GM18502 (cell line): ENCODE data around the gene LRP5.

Source experiments
- ATAC-seq: cut with Tn5 transposase; IDR thresholded peaks from one replicate; pipeline ENCODE4 v1.9.1; 2021; ENCODE audit warnings: mild to moderate bottlenecking; ENCODE audit not compliant: unreplicated experiment, poor library complexity

The LRP5 gene

DNA sequence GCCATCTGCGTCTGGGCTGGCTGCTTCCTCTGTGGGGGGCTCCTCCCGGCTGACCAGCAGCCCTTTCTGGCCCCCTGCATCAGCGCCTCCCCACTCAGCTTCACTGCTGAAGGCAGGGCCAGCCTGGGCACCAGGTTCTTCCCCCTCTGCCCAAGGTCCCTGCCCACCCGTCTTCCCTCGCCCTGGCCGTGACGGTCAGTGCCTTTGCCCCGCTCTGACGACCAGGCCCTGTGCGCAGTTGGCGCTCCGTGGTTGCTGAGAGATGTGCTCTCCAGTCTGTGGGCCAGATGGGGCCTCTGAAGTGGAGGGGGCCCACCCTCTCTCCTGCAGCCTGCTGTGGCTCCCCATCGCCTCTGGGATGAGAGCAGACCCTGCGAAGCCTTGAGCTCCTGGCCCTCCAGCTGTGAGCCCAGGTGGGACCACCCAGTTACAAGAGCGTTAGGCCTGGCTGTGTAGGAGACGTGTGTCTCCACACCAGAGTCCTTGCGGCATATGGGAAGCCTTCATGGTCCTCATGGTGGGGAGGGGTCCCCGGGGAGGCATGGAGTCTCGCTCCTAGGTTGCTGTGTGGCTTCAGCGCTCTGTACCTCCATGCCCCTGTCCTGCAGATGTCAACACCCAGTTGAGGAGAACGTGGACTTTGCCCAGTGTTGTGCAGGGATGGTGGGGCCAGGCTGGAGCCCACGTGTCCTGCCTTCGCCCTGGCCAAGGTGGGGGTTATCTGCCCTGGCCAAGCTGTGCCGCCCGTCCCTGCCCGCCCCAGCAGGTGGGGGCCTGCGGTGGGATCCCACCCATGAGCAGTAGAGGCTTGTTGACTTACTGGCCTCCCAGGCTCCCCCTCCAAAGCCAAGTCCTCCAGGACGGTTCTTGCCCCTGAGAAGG is 14.2 kb downstream of the LRP5 start:
- ATAC-seq, result no peak

DNA sequence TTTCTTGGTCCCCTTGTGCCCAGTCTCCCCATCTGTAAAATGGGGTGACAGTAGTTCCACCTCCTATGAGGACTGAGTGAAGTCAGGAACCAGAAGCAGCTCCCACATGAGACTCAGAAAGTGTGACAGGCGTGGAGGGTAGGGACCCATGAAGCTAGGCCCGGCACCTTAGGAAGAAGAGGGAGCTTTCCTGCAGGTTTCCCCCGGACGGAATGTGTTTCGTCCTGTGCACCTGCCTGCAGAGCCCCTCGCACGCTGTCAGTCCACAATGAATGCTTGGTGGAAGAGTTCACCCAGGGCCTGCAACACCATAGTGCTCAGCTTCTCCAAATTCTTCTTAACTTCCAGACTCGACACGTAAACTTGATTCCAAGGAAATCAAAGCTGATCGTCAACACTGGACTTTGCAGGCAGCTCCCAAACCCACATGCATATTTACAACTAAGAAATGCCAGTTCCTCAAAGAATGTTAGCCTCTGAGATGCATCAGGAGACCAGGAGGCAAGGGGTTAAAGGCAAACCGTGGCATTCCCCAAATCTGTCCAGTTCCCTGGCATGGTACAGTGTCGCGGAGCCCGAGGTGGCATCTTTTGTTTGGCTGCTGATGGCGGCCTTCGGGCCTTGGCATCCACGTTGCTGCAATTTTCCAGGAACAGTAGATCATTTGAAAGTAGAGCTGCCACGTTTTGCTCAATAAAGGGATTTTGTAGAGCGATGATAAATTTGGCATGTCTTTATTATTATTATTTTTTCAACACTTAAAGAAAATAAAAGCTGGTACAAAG is 15.4 kb downstream of the LRP5 start:
- ATAC-seq, result no peak

DNA sequence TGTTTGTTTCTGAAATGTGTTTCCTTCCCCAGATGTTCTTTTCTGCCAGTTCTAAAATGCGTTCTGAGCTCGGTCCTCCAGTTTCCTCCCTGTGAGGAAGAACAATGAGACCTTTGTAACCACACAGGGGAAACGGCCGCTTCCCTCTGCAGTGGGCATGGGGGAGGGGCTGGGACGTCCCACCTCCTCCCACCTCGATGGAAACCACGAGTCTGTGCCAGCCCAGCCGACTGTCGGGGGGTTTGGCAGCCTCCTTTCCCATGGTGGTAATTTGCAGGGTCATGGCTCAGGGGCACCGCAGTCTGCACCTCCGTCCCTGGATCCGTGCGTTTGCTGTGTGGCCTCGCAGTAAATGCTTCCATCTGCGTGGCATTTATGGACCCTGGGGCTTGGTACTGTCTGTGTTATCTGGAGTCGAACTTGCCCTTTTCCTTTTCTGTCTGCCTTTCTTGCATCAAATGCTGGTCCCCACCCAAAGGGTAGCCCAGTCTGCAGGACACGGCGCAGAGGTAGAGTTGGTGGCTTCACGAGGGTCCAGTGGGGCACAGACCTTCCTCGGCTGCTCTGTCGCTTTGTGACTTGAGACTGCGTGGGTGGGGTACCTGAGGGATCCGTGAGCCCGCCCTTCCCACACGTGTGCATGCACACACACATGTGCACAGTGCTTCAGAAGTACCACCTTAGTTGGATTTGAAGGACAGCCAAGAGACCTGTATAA is 16.1 kb downstream of the LRP5 start:
- ATAC-seq, result no peak

DNA sequence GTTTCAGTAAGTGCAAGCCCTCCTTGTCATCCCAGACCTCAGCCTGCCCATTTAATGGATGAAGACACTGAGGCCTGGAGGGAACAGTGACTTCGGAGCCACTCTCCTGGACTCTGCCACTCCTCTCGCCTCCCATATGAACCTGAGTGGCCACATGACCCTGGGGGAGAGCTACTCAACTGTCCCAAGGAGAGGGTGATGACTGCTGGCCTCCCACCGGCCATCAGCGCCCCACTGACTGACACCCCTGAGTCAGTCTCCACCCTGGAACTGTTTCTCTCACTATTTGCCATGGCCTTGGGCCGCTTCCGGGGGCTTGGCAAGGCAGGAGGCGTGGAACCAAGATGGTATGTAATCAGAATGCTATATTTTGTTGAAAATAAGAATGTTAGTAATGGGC is 17.1 kb downstream of the LRP5 start:
- no peak for ATAC-seq

DNA sequence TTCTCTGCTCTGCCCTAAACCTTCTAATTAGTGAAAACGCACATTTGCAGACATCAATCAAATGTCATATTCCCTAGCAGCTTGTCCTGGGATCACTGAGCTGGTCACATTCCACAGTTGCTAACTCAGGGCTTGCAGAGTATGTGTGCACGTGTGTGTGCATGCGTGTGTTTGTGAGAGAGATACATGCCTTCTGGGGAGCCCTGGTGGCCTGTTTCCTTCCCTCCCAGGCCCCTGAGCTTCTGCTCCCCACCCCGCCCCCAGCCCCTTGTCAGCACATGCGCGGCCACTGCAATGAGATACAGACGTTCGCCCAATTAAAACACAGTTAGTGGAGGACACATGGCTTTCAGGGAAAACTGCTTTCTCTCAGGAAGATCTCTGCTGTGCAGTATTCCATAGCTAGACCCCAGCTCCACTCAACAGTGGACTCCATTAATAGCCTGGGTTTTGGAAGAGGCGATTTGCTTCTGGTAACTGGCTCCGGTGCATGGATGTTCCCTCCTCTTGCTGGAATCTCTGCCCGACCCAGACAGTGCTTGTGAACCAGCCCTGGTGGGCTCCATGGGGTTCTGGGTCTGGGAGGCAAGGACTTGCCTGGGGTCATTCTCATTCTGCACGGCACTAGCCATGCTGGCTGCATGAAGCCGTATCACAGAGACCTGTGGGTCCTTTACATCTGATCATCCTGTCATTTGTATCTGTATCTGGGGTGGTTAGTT is 17.7 kb downstream of the LRP5 start:
- no peak for ATAC-seq

DNA sequence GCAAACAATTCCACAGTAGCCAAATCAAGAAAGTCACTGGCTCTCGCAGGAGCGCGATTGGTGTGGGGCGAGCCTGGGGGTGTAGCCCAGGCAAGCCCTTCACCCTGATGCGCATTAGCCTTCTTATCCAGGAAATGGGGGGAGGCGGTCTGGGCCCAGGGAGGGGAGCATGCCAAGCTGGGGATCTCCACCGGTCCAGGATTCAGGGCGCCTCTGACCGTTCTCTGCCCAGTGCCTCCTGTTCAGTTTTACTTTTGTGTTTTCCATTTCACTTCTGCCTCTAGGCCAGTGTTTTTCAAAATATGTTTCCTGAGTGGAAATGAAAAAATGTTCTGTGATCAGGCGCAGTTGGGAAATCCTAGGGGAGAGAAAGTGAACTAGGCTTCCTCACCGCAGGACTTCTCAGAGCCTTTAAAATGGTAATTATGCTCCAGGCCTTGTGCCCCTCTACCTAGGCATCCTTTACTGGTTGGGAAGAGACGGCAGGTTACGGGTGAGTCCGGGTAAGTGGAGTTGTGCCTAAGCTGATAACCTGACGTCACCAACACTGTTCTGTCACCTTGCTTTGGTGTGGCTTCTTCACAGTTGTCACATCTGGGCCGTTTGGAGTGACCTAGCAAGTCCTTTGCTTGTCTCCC is 18.4 kb downstream of the LRP5 start:
- ATAC-seq, result no peak

DNA sequence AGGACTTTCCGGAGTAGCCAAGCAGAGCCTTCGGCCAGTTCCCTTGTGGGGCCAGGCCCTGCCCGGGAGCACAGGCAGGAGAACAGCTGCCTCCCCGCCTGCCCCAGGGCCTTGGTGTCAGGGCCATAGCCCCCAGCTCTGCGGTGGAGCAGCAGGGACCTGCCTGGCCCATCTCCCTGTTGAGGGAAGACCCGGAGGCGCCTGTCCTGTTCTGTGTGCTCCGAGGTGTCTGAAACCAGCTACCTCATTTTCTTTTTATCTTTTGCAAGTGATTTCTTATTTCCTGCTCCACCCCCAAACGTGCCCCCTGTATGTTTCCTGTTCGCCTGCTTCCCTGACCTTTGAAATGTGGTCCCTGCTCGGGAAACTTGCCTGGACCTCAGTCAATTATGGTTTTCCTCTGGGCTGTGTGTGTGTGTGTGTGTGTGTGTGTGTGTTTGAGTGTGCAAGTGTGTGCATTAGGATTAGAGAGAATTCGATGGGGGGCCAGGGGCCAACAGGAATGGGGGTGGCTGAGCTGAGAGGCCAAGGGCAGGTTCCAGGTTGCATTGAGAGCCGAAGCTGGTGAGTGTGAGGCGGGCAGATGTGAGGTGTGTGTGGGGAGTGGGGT is 19.1 kb downstream of the LRP5 start:
- ATAC-seq, result no peak

DNA sequence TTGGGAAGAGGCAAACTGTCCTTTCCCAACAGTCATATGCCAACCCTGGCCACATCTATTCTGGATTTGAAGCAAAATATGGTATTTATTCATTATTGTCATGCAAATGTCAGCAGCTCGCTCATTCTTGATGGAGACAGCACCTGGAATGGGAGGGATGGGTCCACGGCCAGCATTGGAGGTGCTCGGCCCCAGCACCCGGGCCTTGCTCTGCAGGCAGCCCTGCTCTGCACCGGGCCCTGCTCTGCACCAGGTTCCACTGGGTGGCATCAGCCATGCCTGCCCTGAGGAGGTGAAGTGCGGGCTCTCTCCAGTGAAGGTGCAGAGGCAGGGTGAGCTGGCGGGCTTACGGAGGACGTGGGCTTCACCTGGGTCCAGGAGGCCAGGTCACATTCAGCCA is 19.8 kb downstream of the LRP5 start:
- no peak for ATAC-seq

DNA sequence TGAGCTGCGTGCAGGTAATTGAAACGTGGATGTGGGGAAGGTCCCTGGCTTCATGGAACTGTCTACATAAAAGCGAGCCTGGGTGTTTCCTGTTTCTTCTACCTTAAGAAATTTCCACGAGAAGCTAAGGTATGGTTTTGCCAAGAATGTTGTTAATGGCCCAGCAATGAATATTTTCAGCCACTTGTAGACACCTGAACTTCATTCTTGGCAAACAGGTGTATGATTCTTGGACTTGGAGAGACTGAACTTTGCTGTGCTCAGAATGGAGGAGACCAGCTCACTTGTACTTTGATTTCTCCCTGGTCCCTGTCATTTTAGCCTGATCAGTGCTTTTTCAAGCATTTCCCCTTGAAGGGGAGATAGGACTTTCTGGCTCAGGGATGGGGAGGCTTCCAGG is 20.8 kb downstream of the LRP5 start:
- ATAC-seq, result no peak

DNA sequence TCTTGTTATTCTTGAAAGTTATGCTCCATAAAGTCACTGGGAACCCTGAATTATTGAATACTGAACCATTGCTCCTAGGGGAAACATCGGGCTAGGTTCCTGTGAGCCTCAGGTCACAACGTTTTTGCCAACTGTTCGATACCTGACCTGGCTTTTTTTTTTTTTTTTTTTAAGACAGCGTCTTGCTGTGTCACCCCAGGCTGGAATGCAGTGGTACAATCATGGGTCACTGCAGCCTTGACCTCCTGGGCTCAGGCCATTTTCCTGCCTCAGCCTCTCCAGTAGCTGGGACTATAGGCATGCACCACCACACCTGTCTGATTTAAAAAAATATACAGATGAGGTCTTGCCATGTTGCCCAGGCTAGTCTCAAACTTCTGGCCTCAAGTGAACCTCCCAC is 22.5 kb downstream of the LRP5 start:
- ATAC-seq, result no peak

DNA sequence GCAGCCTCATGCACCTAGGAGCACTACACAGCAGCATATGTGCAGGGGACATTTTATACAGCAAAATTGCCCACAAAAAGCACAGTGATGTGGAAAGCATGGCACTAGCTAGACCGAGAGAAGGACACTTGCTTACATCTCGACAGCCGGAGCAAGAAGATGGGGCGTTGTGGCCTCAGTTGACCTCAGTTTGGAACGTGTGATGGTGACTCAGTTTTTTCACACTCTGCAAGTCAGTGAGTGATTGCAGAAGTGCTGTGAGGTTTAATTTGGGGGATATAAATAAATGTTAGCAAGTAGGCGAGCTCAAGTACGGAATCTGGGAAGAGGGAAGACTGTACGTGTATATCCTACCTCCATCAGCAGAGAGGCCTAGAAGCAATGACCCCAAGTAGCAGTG is 23.3 kb downstream of the LRP5 start:
- no peak for ATAC-seq

DNA sequence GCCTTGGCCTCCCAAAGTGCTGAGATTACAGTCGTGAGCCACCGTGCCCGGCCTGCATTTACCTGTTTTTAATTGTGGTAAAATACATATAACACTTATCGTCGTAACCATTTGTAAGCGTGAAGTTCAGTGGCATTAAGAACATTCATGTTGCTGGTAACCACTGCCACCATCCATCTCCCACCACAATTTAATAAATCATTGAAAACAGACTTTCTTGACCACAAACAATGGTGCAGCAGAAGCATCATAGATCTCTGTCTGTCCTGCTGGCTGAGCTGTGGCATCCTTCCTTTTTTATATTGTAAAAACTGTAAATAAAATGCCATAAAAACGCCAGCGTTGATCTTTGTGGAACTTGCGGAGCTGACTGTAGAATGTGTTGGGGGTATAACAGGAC is 24.3 kb downstream of the LRP5 start:
- no peak for ATAC-seq

DNA sequence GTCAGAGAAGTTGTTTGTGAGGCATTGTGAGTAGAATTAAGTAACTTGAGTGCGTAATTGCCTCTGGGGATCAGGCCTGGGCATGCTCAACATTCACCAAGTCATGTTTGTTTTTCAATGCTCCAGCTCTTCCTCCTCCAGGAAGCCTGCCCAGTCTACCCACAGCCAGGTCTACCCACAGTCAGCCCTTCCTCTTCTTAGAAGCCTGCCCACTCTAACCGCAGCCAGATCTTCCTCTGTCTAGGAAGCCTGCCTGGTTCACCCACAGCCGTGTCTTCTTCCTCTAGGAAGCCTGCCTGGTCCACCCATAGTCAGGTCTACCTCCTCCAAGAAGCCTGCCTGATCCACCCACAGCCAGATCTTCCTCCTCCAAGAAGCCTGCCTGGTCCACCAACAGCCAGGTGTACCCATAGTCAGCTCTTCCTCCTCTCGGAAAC is 25.0 kb downstream of the LRP5 start:
- ATAC-seq, result no peak

DNA sequence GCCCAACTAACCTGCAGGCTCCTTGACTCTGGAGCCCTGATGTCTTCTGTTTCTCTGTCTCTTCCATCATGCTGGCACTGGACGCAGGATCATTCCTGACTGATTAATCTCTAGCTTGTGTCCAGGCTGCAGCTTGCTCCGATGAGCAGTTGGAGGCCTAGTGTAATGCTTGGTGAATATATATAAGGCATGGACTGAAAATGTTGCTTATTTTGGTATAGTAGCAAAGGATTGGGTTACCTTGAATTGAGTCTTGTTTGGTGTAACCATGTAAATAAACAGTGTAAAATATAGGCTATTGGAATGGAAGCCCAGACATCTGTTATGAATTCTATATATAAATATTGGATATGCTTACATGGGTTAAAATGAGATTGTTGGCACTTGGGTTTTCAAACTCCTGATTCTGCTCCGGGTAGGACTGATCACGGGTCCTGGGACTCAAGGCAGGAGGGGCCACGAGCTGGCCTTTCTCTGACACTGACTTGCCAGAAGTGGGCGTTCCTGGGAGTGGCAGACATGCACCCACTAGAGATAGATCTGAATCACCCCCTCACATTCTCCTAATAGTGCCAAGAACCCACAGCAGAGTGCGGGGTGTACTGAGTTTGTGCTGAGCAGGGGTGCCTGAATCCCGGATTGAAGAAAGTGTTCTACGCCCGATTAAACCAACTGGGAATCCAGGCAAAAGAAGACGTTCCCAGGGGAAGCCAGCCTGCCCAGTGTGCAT is 25.8 kb downstream of the LRP5 start:
- no peak for ATAC-seq

DNA sequence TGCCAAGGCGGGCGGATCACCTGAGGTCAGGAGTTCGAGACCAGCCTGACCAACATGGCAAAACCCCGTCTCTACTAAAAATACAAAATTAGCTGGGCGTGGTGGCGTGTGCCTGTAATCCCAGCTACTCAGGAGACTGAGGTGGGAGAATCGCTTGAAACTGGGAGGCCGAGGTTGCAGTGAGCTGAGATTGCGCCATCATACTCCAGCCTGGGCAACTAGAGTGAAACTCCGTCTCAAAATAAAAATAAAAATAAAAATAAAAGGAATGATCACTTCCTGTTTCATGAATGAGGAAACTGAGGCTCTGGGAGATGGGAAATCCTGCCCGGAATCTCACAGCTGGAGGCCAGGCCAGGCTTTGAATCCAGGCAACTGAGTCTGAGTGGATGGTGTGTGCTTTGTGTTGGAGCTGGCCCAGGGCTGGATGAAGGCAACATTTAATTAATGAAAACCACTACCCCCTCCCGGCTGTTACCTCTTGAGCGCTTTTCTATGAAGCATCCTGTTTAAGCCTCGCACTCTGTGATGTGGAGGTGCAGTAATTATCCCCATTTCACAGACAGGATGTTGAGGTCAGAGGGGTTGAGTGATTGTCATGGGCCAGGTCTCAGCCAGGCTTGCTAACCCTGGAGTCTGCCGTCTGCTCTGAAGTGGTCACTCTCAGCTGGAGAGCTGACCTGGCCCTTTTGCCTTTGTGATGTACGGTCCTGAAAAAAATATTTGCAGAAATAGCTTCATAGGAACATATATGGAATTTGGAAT is 27.8 kb downstream of the LRP5 start:
- ATAC-seq, result no peak

DNA sequence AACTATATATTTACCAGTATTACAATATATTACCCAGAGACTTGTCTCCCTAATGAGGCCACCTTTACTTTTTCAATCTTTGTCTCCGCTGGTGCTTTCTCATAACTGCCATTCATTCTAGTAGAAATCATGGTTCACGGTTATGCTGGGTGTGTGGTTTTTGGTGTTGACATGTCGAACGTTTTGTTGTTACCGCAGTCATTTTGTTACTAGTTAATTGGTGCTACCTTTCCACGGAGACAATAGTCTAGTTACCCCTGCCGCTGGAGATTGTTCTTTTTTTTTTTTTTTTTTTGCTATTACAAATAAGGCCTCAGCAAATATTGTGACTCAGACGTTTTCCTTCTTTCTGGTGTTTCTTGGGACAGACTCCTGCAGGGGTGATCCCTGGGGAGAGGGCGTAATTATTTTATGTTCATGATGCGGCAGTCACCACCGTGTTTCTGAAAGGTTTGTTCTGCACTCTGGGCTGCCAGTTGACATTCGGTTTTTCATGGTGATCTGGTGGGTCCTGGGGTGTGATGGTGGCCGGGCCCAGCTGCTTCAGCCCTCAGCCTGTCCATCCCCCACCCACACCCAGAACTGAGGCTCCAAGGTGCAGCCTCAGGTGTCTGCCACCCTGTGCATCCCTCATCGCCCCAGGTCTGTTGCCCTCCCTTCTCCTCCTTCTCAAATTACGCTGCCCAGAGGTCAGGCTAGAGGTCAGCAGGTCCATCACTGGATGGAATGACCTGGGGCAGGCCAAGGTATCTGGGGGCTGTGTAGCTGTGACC is 28.6 kb downstream of the LRP5 start:
- no peak for ATAC-seq
